Fibroblast of skin of left biceps (primary cell): ENCODE data around the gene INTS14.

ENCODE experiments used
- DNase-seq, 2 experiments: peaks; one replicate each; pipeline ENCODE4 v3.0.0-alpha.2; 2013; ENCODE audit warnings: low read depth in 2 of 2

INTS14 gene

DNA sequence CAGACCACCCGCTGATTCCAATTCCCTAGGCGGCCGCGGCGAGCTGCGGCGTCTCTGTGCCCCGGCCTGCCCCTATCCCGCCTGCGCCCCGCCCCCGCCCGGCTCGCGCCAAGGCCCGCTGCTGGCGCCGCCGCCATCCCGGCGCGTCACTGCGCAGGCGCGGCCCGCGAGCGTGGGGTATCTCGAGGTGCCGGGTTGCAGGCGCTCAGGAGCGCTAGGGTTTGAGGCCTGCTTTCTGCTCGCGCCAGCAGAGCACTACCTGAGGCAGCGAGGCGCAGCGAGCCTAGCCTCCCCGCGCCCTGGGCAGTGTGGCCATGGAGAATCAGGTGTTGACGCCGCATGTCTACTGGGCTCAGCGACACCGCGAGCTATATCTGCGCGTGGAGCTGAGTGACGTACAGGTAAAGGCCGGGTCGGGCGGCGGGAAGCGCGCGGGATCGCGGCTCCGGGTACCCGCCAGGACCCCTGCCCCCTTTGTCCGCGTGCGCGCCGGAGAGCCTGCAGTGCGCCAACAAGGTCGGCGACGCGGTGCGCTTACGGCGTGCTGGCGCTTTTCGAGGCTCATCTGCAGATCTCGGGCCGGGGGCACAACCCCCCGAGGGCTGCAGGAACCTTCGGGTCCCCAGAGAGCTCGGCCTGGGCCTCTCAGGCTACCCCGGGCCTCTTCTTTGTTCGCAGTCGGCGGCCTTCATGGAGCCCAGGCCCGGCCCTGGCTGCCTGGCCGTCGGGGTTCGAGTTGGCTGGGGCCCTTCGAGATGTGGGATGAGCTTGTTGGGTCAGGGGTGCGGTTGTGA, 80.4 kb downstream of the INTS14 start, which contains the start of gene HACD3:
HACD3 (plus strand) TSS at position 146 of the 794 bp plus-strand sequence; CDS start at position 315, 169 bp downstream.
- peak; percentile 50 for DNase-seq

- DNase-seq = no peak
Observed at GRCh38 chr15:65529762-65530317, 81.1 kb downstream of the INTS14 start.
